ENCODE data around the gene SSC5D. TPM values are rescaled to one million over a fixed set of nuclear protein-coding genes. Genes with fewer than 3 reads are reported as not detected.
A peak's percentile ranks its signal among the peaks of the same experiment; 100 is the strongest.

Gene SSC5D
- total RNA-seq, 1 experiment from 2014 or later, result 1.5 TPM

DNA sequence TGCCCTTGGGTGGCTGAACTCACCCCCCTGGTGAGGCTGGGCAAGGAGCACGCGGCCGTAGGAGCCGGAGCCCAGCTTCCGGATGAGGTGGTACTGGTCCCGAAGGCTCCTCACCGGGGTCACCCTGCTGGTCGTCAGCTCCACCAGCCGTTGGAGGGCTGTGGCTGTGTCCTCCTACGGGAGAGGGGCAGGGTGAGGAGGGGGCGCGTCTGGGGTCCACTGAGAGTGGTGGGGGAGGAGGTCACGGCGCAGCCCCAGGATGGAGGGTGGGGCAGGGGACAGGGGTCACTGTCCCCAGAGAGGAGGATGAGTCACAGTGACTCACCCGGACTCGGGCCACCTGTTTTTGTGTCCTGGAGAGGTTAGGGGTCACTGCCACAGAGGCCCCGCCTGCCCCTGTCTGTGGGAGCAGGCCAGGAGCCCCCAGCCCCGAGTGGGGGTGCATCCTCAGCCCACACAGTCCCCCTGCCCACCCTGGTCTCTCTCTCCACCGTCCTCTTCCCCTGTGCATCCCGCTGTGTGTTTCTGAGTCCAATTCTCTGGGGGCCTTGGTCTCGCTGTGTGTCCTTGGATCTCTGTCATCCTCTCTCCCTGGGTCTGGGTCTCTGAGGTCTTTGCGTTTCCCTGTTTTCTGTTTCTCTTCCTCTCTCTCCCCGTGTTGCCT lies 56.7 kb downstream of the SSC5D start:
- H3K9me2 ChIP-seq (ENCODE audit: insufficient read depth), result no peaks in the 10 kb centered on the region
- BruUV-seq (replicated peaks), result no TSS peak
- H3K27me3 ChIP-seq (ENCODE audit: insufficient read depth, low read length), result no peaks in the 10 kb centered on the region
- RAD21 ChIA-PET (ENCODE audit: low non-redundant PET in 1 of 2, low total read pairs in 2 of 2, uncharacterized antibody in 2 of 2, unreplicated experiment in 2 of 2), result no interaction called here
- H3K4me2 ChIP-seq (ENCODE audit: low read length), result peak overlapping the region; percentile 43
- TF ChIP-seq SRF (IDR thresholded peaks at IDR 0.05; ENCODE audit: low read depth) (no peak), YY1 (IDR thresholded peaks at IDR 0.05; ENCODE audit: extremely low read depth, insufficient replicate concordance, low read depth, low read length) (no peak), ZNF274 (IDR thresholded peaks at IDR 0.05; ENCODE audit: low read depth, low read length) (no peak), TCF7L2 (IDR thresholded peaks at IDR 0.05; ENCODE audit: borderline replicate concordance, extremely low read depth, insufficient read depth, insufficient read length) (no peak), FOSL1 (IDR thresholded peaks at IDR 0.05; ENCODE audit: low read depth) (no peak; the same call in 1 of the 2 replicates), ELF1 (IDR thresholded peaks at IDR 0.05; ENCODE audit: borderline replicate concordance, low read depth) (no peak), POLR2A (IDR thresholded peaks at IDR 0.05; ENCODE audit: borderline replicate concordance, extremely low read depth, insufficient read depth, insufficient read length) (no peak), ZFX (IDR thresholded peaks at IDR 0.05) (no peak), EGR1 (IDR thresholded peaks at IDR 0.05; ENCODE audit: low read depth) (no peak), CEBPB (IDR thresholded peaks at IDR 0.05; ENCODE audit: low read depth) (no peak), JUND (IDR thresholded peaks at IDR 0.05) (no peak), EZH2phosphoT487 (IDR thresholded peaks at IDR 0.05; ENCODE audit: borderline replicate concordance) (no peak)
- TF ChIP-seq, protein P1, sequence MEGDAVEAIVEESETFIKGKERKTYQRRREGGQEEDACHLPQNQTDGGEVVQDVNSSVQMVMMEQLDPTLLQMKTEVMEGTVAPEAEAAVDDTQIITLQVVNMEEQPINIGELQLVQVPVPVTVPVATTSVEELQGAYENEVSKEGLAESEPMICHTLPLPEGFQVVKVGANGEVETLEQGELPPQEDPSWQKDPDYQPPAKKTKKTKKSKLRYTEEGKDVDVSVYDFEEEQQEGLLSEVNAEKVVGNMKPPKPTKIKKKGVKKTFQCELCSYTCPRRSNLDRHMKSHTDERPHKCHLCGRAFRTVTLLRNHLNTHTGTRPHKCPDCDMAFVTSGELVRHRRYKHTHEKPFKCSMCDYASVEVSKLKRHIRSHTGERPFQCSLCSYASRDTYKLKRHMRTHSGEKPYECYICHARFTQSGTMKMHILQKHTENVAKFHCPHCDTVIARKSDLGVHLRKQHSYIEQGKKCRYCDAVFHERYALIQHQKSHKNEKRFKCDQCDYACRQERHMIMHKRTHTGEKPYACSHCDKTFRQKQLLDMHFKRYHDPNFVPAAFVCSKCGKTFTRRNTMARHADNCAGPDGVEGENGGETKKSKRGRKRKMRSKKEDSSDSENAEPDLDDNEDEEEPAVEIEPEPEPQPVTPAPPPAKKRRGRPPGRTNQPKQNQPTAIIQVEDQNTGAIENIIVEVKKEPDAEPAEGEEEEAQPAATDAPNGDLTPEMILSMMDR (IDR thresholded peaks at IDR 0.05 in 2 of 3, conservative IDR thresholded peaks at IDR 0.05 in 1 of 3; ENCODE audit: borderline replicate concordance in 1 of 3, insufficient read depth in 1 of 3, low read depth in 2 of 3, low read length in 2 of 3), result no peak
- TF ChIP-seq, protein P2, sequence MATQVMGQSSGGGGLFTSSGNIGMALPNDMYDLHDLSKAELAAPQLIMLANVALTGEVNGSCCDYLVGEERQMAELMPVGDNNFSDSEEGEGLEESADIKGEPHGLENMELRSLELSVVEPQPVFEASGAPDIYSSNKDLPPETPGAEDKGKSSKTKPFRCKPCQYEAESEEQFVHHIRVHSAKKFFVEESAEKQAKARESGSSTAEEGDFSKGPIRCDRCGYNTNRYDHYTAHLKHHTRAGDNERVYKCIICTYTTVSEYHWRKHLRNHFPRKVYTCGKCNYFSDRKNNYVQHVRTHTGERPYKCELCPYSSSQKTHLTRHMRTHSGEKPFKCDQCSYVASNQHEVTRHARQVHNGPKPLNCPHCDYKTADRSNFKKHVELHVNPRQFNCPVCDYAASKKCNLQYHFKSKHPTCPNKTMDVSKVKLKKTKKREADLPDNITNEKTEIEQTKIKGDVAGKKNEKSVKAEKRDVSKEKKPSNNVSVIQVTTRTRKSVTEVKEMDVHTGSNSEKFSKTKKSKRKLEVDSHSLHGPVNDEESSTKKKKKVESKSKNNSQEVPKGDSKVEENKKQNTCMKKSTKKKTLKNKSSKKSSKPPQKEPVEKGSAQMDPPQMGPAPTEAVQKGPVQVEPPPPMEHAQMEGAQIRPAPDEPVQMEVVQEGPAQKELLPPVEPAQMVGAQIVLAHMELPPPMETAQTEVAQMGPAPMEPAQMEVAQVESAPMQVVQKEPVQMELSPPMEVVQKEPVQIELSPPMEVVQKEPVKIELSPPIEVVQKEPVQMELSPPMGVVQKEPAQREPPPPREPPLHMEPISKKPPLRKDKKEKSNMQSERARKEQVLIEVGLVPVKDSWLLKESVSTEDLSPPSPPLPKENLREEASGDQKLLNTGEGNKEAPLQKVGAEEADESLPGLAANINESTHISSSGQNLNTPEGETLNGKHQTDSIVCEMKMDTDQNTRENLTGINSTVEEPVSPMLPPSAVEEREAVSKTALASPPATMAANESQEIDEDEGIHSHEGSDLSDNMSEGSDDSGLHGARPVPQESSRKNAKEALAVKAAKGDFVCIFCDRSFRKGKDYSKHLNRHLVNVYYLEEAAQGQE (IDR thresholded peaks at IDR 0.05; ENCODE audit: low read depth), result no peak
- no peaks in the 10 kb centered on the region for H3K79me2 ChIP-seq (ENCODE audit: insufficient read depth, low read length)
- POLR2A ChIA-PET, result no interaction called here
- CTCF ChIA-PET, result no interaction called here
- no peaks in the 10 kb centered on the region for H3K36me3 ChIP-seq (ENCODE audit: control insufficient read depth in 1 of 2, insufficient read depth in 2 of 2, low read length in 2 of 2)
- H3K4me1 ChIP-seq (ENCODE audit: control insufficient read depth in 1 of 2, insufficient read depth in 2 of 2, low read length in 2 of 2), result peaks cover 35 to 57% of the 10 kb centered on the region in 2 experiments
- no peak overlapping the region for H3K27ac ChIP-seq (ENCODE audit: low read depth, low read length)
- no peaks in the 10 kb centered on the region for H4K20me1 ChIP-seq (ENCODE audit: insufficient read depth)
- no peak for DNase-seq (ENCODE audit: low read depth, low spot score)
- H2AFZ ChIP-seq (ENCODE audit: low read depth, low read length, poor library complexity, severe bottlenecking), result no peak overlapping the region
- no peak overlapping the region for H3K9ac ChIP-seq (ENCODE audit: low read length)
- H3K9me3 ChIP-seq (ENCODE audit: control insufficient read depth in 1 of 2, insufficient read depth in 1 of 2, low read depth in 1 of 2, low read length in 2 of 2), result no peaks in the 10 kb centered on the region
- no peak for ATAC-seq
- intact Hi-C loops (cut with micrococcal nuclease), result loop anchor here (5.0 kb wide), 1 partner anchor 42 kb away; no protein-coding TSS in a partner anchor
- no peak overlapping the region for H3K4me3 ChIP-seq (replicated peaks in 1 of 2; ENCODE audit: low read depth in 1 of 2, low read length in 2 of 2)
